ENCODE data around the gene EPSTI1.
"Not testable (repeated sequence)": the region's sequence is repeated elsewhere in the genome, so short reads cannot be mapped to it uniquely, and the experiment has no call there.

Gene EPSTI1

GRCh38 chr13:43005460-43006236 lies 13.6 kb upstream of the EPSTI1 start:
- no peak overlapping the region for H3K9ac ChIP-seq (ENCODE audit: low read length)
- H3K36me3 ChIP-seq (ENCODE audit: control insufficient read depth, insufficient read depth, low read length) = no peaks in the 10 kb centered on the region
- H3K4me1 ChIP-seq (ENCODE audit: control insufficient read depth, insufficient read depth, low read length) = peaks cover 18% of the 10 kb centered on the region; the same call in 1 of the 2 replicates
- no peak overlapping the region for H3K4me3 ChIP-seq (ENCODE audit: low read depth, low read length)
- H3K27ac ChIP-seq (ENCODE audit: low read depth, low read length) = no peak overlapping the region
- H3K9me3 ChIP-seq (ENCODE audit: control insufficient read depth, insufficient read depth, low read depth, low read length) = no peaks in the 10 kb centered on the region; the same call in 1 of the 2 replicates
- H3K27me3 ChIP-seq (ENCODE audit: control insufficient read depth, insufficient read depth, low read length) = no peaks in the 10 kb centered on the region

GRCh38 chr13:43003729-43004128 lies 11.7 kb upstream of the EPSTI1 start:
- Histone ChIP-seq H3K27me3 (ENCODE audit: control insufficient read depth, insufficient read depth, low read length) (no peaks in the 10 kb centered on the region), H3K36me3 (ENCODE audit: control insufficient read depth, insufficient read depth, low read length) (no peaks in the 10 kb centered on the region), H3K9me3 (ENCODE audit: control insufficient read depth, insufficient read depth, low read depth, low read length) (no peaks in the 10 kb centered on the region; the same call in 1 of the 2 replicates), H3K9ac (ENCODE audit: low read length) (no peak overlapping the region), H3K27ac (ENCODE audit: low read depth, low read length) (no peak overlapping the region), H3K4me1 (ENCODE audit: control insufficient read depth, insufficient read depth, low read length) (peaks cover 18% of the 10 kb centered on the region; the same call in 1 of the 2 replicates), H3K4me3 (ENCODE audit: low read depth, low read length) (no peak overlapping the region)

- no peak overlapping the region for H3K9ac ChIP-seq (ENCODE audit: low read length)
- no peaks in the 10 kb centered on the region for H3K36me3 ChIP-seq (ENCODE audit: control insufficient read depth, insufficient read depth, low read length)
- H3K27me3 ChIP-seq (ENCODE audit: control insufficient read depth, insufficient read depth, low read length) = no peaks in the 10 kb centered on the region
- peaks cover 18% of the 10 kb centered on the region; the same call in 1 of the 2 replicates for H3K4me1 ChIP-seq (ENCODE audit: control insufficient read depth, insufficient read depth, low read length)
- H3K4me3 ChIP-seq (ENCODE audit: low read depth, low read length) = no peak overlapping the region
- no peak overlapping the region for H3K27ac ChIP-seq (ENCODE audit: low read depth, low read length)
- no peaks in the 10 kb centered on the region; the same call in 1 of the 2 replicates for H3K9me3 ChIP-seq (ENCODE audit: control insufficient read depth, insufficient read depth, low read depth, low read length)
These were observed 11.0 kb upstream of the EPSTI1 start for GRCh38 chr13:43003010-43003409.

GRCh38 chr13:43002021-43002420 lies 10.0 kb upstream of the EPSTI1 start:
- Histone ChIP-seq H3K36me3 (ENCODE audit: control insufficient read depth, insufficient read depth, low read length) (no peaks in the 10 kb centered on the region), H3K4me3 (ENCODE audit: low read depth, low read length) (no peak overlapping the region), H3K4me1 (ENCODE audit: control insufficient read depth, insufficient read depth, low read length) (peaks cover 16% of the 10 kb centered on the region; the same call in 1 of the 2 replicates), H3K27me3 (ENCODE audit: control insufficient read depth, insufficient read depth, low read length) (no peaks in the 10 kb centered on the region), H3K9ac (ENCODE audit: low read length) (no peak overlapping the region), H3K9me3 (ENCODE audit: control insufficient read depth, insufficient read depth, low read depth, low read length) (no peaks in the 10 kb centered on the region; the same call in 1 of the 2 replicates), H3K27ac (ENCODE audit: low read depth, low read length) (no peak overlapping the region)

GRCh38 chr13:43000676-43001075 lies 8.6 kb upstream of the EPSTI1 start:
- H3K4me3 ChIP-seq (ENCODE audit: low read depth, low read length) = no peak overlapping the region
- no peaks in the 10 kb centered on the region for H3K36me3 ChIP-seq (ENCODE audit: control insufficient read depth, insufficient read depth, low read length)
- H3K4me1 ChIP-seq (ENCODE audit: control insufficient read depth, insufficient read depth, low read length) = peaks cover 12% of the 10 kb centered on the region; the same call in 1 of the 2 replicates
- no peaks in the 10 kb centered on the region; the same call in 1 of the 2 replicates for H3K9me3 ChIP-seq (ENCODE audit: control insufficient read depth, insufficient read depth, low read depth, low read length)
- H3K27ac ChIP-seq (ENCODE audit: low read depth, low read length) = no peak overlapping the region
- no peaks in the 10 kb centered on the region for H3K27me3 ChIP-seq (ENCODE audit: control insufficient read depth, insufficient read depth, low read length)
- H3K9ac ChIP-seq (ENCODE audit: low read length) = no peak overlapping the region

DNA sequence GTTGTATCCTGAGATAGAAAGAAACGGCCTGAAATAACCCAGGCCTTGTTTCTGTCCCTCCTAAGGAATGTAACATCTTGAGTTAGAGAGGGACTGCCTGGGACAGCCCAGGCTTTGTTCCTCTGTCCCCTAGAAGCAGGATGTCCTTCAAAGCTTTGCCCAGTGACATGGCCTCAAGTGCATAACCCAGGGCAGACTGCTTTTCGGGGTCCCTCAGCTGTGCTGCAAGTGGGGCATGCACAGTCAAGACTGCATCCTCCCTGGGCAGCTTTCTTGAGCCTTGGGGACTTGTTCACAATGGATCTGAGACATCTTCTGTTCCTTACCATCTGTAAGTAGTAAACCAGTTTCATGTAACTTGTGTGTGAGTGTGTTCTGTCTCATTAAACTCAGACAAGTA lies 7.5 kb upstream of the EPSTI1 start:
- H3K4me1 ChIP-seq (ENCODE audit: control insufficient read depth, insufficient read depth, low read length) = peaks cover 3% of the 10 kb centered on the region; the same call in 1 of the 2 replicates
- H3K9ac ChIP-seq (ENCODE audit: low read length) = no peak overlapping the region
- no peaks in the 10 kb centered on the region for H3K27me3 ChIP-seq (ENCODE audit: control insufficient read depth, insufficient read depth, low read length)
- no peaks in the 10 kb centered on the region; the same call in 1 of the 2 replicates for H3K9me3 ChIP-seq (ENCODE audit: control insufficient read depth, insufficient read depth, low read depth, low read length)
- no peaks in the 10 kb centered on the region for H3K36me3 ChIP-seq (ENCODE audit: control insufficient read depth, insufficient read depth, low read length)
- H3K4me3 ChIP-seq (ENCODE audit: low read depth, low read length) = no peak overlapping the region
- no peak overlapping the region for H3K27ac ChIP-seq (ENCODE audit: low read depth, low read length)

DNA sequence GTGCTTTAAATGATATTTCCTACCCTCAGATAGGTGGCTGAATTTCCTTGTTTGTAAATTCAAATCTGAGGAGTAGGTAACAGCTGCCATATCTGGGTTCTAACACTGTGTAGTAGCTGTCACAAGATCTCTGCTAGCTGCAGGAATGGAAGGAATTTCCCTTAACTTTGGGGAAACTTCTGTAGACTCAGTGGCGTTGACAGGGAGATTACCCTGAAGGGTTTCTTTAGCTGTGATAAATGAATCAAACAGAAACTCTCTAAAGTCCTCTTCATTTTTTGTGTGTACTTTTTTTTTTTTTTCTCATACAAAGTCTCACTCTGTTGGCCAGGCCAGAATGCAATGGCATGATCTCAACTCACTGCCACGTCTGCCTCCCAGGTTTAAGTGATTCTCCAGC lies 5.3 kb upstream of the EPSTI1 start:
- no peaks in the 10 kb centered on the region; the same call in 1 of the 2 replicates for H3K9me3 ChIP-seq (ENCODE audit: control insufficient read depth, insufficient read depth, low read depth, low read length)
- H3K9ac ChIP-seq (ENCODE audit: low read length) = no peak overlapping the region
- H3K4me1 ChIP-seq (ENCODE audit: control insufficient read depth, insufficient read depth, low read length) = peaks cover 3% of the 10 kb centered on the region
- H3K27ac ChIP-seq (ENCODE audit: low read depth, low read length) = no peak overlapping the region
- no peak overlapping the region for H3K4me3 ChIP-seq (ENCODE audit: low read depth, low read length)
- peaks cover 8% of the 10 kb centered on the region for H3K27me3 ChIP-seq (ENCODE audit: control insufficient read depth, insufficient read depth, low read length)
- no peaks in the 10 kb centered on the region for H3K36me3 ChIP-seq (ENCODE audit: control insufficient read depth, insufficient read depth, low read length)

GRCh38 chr13:42996584-42996983 lies 4.5 kb upstream of the EPSTI1 start:
- peaks cover 16% of the 10 kb centered on the region for H3K27me3 ChIP-seq (ENCODE audit: control insufficient read depth, insufficient read depth, low read length)
- H3K27ac ChIP-seq (ENCODE audit: low read depth, low read length) = no peak overlapping the region
- no peaks in the 10 kb centered on the region for H3K36me3 ChIP-seq (ENCODE audit: control insufficient read depth, insufficient read depth, low read length)
- peaks cover 3% of the 10 kb centered on the region for H3K4me1 ChIP-seq (ENCODE audit: control insufficient read depth, insufficient read depth, low read length)
- no peak overlapping the region for H3K9ac ChIP-seq (ENCODE audit: low read length)
- H3K9me3 ChIP-seq (ENCODE audit: control insufficient read depth, insufficient read depth, low read depth, low read length) = no peaks in the 10 kb centered on the region
- H3K4me3 ChIP-seq (ENCODE audit: low read depth, low read length) = no peak overlapping the region

- Histone ChIP-seq H3K9me3 (ENCODE audit: control insufficient read depth, insufficient read depth, low read depth, low read length) (no peaks in the 10 kb centered on the region), H3K4me1 (ENCODE audit: control insufficient read depth, insufficient read depth, low read length) (peaks cover 3% of the 10 kb centered on the region), H3K27ac (ENCODE audit: low read depth, low read length) (no peak overlapping the region), H3K27me3 (ENCODE audit: control insufficient read depth, insufficient read depth, low read length) (peaks cover 24% of the 10 kb centered on the region), H3K4me3 (ENCODE audit: low read depth, low read length) (no peak overlapping the region), H3K36me3 (ENCODE audit: control insufficient read depth, insufficient read depth, low read length) (no peaks in the 10 kb centered on the region), H3K9ac (ENCODE audit: low read length) (no peak overlapping the region)
These were observed 2.8 kb upstream of the EPSTI1 start for GRCh38 chr13:42994878-42995277.

DNA sequence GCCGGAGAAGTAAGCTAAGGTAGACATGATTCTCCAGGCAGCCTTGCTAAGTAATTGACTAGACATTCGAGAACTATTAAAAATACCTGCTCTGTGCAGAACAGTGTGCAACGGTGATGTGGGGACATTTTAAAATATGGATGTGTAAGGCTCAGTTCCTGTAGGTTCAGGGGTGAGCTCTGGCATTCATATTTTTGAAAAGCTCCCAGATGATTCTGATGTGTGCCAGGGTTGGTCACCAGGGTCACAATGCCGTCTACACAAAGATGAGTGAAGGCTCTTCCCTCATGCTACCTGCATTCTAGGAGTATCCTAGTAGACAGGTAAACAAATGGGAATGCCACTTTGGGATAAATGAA lies 702 bp upstream of the EPSTI1 start:
- H3K9me3 ChIP-seq (ENCODE audit: control insufficient read depth, insufficient read depth, low read depth, low read length) = no peaks in the 10 kb centered on the region
- no peaks in the 10 kb centered on the region for H3K36me3 ChIP-seq (ENCODE audit: control insufficient read depth, insufficient read depth, low read length)
- peak overlapping the region; percentile 57; the same call in 1 of the 2 replicates for H3K4me3 ChIP-seq (ENCODE audit: low read depth, low read length)
- H3K27ac ChIP-seq (ENCODE audit: low read depth, low read length) = no peak overlapping the region
- peaks cover 24% of the 10 kb centered on the region for H3K27me3 ChIP-seq (ENCODE audit: control insufficient read depth, insufficient read depth, low read length)
- peaks cover 3% of the 10 kb centered on the region for H3K4me1 ChIP-seq (ENCODE audit: control insufficient read depth, insufficient read depth, low read length)
- no peak overlapping the region for H3K9ac ChIP-seq (ENCODE audit: low read length)

GRCh38 chr13:42991233-42991897 lies 676 bp downstream of the EPSTI1 start:
- H3K4me1 ChIP-seq (ENCODE audit: control insufficient read depth, insufficient read depth, low read length); H3K9me3 ChIP-seq (ENCODE audit: control insufficient read depth, insufficient read depth, low read depth, low read length); H3K27ac ChIP-seq (ENCODE audit: low read depth, low read length); H3K36me3 ChIP-seq (ENCODE audit: control insufficient read depth, insufficient read depth, low read length): not testable (repeated sequence)
- peak overlapping the region; percentile 57 for H3K4me3 ChIP-seq (ENCODE audit: low read depth, low read length)
- peaks cover 24% of the 10 kb centered on the region for H3K27me3 ChIP-seq (ENCODE audit: control insufficient read depth, insufficient read depth, low read length)
- H3K9ac ChIP-seq (ENCODE audit: low read length) = peak overlapping the region; percentile 43
